GM12875 (cell line): Measurements from ENCODE around the gene RASIP1.

Source experiments
- H3K4me3 ChIP-seq: one replicate; pipeline ENCODE4 v1.5.1; 2011; ENCODE audit warnings: low read depth, low read length, control low read depth
- CTCF ChIP-seq: IDR thresholded peaks from 2 replicates; pipeline ENCODE4 v1.5.1; 2011; ENCODE audit warnings: low read depth, mild to moderate bottlenecking, control low read depth, inconsistent platforms, low read length, moderate library complexity, borderline replicate concordance; ENCODE audit not compliant: insufficient read depth

The RASIP1 gene

GRCh38 chr19:48673436-48674100, 66.8 kb downstream of the RASIP1 start:
- TF ChIP-seq CTCF, result no peak
- no peak overlapping the region for H3K4me3 ChIP-seq

- no peak for TF ChIP-seq CTCF
- no peak within 1 kb of the TSS for H3K4me3 ChIP-seq
Observed at GRCh38 chr19:48672994-48673393, 67.4 kb downstream of the RASIP1 start, which contains the start of gene NTN5. NTN5 (minus strand) TSS chr19:48673017; CDS start chr19:48670986, 2,031 bp downstream.

- TF ChIP-seq CTCF, result no peak
- H3K4me3 ChIP-seq, result no peak overlapping the region
Observed at GRCh38 chr19:48671446-48671995, 68.9 kb downstream of the RASIP1 start.

GRCh38 chr19:48670699-48671445, 69.5 kb downstream of the RASIP1 start:
- TF ChIP-seq CTCF, result no peak
- no peak overlapping the region for H3K4me3 ChIP-seq
